GM12872 (cell line): Measurements from ENCODE around the gene ZNF138.

Source experiments
- TF ChIP-seq, protein P1 (sequence below): IDR thresholded peaks from 3 replicates; pipeline ENCODE4 v1.5.1; 2011; ENCODE audit warnings: low read depth, mild to moderate bottlenecking, low read length, moderate library complexity; ENCODE audit not compliant: insufficient read depth

Gene ZNF138

DNA sequence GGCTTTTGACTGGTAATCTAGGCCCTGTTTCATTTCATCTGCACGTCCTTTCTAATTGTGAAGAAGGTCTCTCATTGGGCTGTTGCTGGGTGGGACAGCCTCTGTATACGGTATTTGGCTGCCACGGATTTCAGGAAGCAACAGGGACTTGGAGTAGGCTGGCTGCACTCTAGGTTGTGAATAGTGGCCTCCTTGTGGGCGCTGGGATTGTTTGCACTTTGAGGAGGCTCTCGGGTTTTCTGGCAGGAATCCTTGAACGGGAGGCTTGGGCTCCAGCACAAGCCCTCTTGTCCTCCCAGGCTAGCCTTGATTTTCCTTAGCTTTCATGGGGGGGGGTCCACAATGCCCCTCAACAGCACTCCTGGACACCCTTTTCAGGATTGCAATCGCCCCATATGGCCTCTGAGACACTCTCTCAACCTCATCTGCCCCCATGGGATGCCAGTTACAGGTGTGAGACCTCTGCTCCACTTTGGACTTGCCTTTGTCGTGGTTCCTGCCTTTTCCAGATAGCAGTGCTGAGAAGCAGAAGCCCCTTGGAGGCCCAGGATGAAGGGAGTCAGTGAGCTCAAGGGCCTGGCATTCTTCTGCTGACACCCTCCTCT is 75.0 kb downstream of the ZNF138 start:
- TF ChIP-seq, protein P1, sequence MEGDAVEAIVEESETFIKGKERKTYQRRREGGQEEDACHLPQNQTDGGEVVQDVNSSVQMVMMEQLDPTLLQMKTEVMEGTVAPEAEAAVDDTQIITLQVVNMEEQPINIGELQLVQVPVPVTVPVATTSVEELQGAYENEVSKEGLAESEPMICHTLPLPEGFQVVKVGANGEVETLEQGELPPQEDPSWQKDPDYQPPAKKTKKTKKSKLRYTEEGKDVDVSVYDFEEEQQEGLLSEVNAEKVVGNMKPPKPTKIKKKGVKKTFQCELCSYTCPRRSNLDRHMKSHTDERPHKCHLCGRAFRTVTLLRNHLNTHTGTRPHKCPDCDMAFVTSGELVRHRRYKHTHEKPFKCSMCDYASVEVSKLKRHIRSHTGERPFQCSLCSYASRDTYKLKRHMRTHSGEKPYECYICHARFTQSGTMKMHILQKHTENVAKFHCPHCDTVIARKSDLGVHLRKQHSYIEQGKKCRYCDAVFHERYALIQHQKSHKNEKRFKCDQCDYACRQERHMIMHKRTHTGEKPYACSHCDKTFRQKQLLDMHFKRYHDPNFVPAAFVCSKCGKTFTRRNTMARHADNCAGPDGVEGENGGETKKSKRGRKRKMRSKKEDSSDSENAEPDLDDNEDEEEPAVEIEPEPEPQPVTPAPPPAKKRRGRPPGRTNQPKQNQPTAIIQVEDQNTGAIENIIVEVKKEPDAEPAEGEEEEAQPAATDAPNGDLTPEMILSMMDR: no peak

GRCh38 chr7:64869912-64870562 is 75.8 kb downstream of the ZNF138 start:
- TF ChIP-seq, protein P1: no peak

GRCh38 chr7:64870656-64871055 is 76.4 kb downstream of the ZNF138 start:
- TF ChIP-seq, protein P1: no peak

DNA sequence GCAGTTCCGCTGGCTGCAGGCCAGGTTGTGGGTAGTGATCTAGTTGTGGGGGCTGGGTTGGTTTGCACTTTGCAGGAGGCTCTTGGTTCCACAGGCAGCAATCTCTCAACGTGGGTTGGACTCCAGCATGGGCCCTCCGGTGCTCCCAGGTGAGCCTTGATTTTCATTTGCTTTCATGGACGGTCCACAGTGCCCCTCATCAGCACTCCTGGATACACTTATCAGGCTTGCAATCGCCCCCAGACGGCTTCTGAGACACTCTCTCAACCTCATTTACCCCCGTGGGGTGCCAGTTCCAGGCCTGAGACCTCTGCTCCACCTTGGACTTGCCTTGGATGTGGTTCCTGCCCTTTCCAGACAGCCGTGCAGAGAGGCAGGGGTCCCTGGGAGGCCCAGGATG is 77.5 kb downstream of the ZNF138 start:
- TF ChIP-seq, protein P1: no peak

DNA sequence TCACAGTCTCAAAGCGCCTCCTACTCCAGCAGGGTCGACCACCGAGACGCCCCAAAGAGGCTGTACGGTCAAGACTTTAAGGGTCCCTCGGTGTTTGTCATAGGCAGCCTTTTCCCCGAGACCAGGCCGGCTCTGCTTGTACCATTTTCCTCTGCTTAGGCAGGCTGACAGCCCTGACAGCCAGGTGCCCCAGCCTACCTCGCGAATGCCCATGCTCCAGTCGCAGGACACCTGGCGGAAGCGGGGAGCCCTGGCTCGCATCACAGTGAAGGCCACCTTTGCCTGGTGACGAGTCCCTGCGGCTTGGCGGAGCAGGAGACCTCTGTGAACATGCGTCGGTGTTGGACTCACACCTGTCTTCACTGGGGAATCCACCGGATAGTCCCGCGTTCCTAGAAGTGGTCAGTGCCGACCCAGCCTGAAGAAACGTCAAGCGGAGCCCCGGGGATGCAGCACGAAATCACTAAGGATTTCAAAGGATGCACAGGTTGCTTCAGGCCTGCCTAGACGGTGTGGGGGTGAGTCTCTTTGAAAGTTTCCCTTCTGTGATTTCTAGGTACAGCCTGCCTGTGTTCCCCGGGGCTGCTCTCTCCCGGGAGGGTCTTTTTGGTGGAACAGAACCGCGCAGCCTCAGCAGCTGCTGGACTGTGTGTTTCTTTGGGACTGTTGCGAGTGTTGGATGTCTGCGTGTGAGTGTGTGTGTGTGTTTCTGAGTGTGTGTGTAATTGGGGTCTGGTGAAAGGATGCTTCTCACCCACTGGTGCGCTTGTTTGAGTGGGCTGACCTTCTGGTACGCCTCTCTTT is 78.3 kb downstream of the ZNF138 start:
- TF ChIP-seq, protein P1: no peak

DNA sequence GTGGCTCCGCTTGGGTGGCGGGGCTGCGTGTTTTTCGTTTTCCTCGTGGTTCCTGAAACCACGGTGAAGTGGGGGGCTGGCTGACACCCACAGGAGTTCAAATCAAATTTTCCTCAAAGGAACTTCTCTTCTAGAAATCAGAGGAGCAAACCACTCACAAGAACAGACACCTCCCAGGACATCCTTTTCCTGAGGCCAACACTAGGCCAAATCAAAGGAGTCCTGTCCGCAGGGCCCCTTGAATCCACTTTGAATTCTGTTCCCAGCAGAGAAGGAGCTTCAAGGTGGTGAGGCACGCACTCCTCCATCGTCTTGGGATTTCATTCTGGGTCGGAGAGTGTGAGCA is 78.9 kb downstream of the ZNF138 start:
- TF ChIP-seq, protein P1: no peak

GRCh38 chr7:64873517-64873916 is 79.3 kb downstream of the ZNF138 start:
- TF ChIP-seq, protein P1: no peak
